HL-60 (cell line): Measurements from ENCODE around the gene ALDH9A1.

Source experiments
- DNase-seq, 2 experiments: peaks; one replicate each; pipeline ENCODE4 v3.0.0-alpha.2; 2010 to 2020; ENCODE audit warnings: low read depth in 1 of 2, low spot score in 1 of 2
- H3K27ac ChIP-seq: fragments of 250-450 bp; sonication (Bioruptor Pico); replicated peaks from 2 replicates; pipeline ENCODE4 v1.5.1; 2020; ENCODE audit warnings: mild to moderate bottlenecking, moderate library complexity
- H3K27me3 ChIP-seq: fragments of 250-450 bp; sonication (Bioruptor Pico); 2 replicates; pipeline ENCODE4 v1.5.1; 2021; ENCODE audit warnings: mild to moderate bottlenecking, moderate library complexity; ENCODE audit not compliant: insufficient read depth, poor library complexity, severe bottlenecking
- H3K4me3 ChIP-seq: replicated peaks from 2 replicates; pipeline ENCODE4 v1.5.1; 2011; ENCODE audit warnings: mild to moderate bottlenecking, control low read depth, low read length; ENCODE audit not compliant: insufficient read depth
- CTCF ChIP-seq: IDR thresholded peaks from one replicate; pipeline ENCODE4 v1.5.1; 2011; ENCODE audit warnings: low read length, control low read depth, inconsistent platforms; ENCODE audit not compliant: insufficient read depth
- GABPA ChIP-seq: IDR thresholded peaks from 2 replicates; pipeline ENCODE4 v1.6.1; 2012; ENCODE audit warnings: low read depth
- POLR2AphosphoS5 ChIP-seq: IDR thresholded peaks from 2 replicates; pipeline ENCODE4 v1.6.1; 2012; ENCODE audit warnings: low read depth
- SPI1 ChIP-seq: IDR thresholded peaks from 2 replicates; pipeline ENCODE4 v1.6.1; 2012; ENCODE audit warnings: low read depth, mild to moderate bottlenecking, borderline replicate concordance
- TF ChIP-seq, protein P1 (sequence below): IDR thresholded peaks from 2 replicates; pipeline ENCODE4 v1.6.1; 2012; ENCODE audit warnings: low read depth; ENCODE audit not compliant: insufficient replicate concordance

The ALDH9A1 gene

GRCh38 chr1:165616987-165617546 is 81.3 kb downstream of the ALDH9A1 start:
- no peak overlapping the region for H3K4me3 ChIP-seq
- TF ChIP-seq SPI1 (no peak), POLR2AphosphoS5 (no peak), GABPA (no peak), CTCF (no peak)
- TF ChIP-seq, protein P1, sequence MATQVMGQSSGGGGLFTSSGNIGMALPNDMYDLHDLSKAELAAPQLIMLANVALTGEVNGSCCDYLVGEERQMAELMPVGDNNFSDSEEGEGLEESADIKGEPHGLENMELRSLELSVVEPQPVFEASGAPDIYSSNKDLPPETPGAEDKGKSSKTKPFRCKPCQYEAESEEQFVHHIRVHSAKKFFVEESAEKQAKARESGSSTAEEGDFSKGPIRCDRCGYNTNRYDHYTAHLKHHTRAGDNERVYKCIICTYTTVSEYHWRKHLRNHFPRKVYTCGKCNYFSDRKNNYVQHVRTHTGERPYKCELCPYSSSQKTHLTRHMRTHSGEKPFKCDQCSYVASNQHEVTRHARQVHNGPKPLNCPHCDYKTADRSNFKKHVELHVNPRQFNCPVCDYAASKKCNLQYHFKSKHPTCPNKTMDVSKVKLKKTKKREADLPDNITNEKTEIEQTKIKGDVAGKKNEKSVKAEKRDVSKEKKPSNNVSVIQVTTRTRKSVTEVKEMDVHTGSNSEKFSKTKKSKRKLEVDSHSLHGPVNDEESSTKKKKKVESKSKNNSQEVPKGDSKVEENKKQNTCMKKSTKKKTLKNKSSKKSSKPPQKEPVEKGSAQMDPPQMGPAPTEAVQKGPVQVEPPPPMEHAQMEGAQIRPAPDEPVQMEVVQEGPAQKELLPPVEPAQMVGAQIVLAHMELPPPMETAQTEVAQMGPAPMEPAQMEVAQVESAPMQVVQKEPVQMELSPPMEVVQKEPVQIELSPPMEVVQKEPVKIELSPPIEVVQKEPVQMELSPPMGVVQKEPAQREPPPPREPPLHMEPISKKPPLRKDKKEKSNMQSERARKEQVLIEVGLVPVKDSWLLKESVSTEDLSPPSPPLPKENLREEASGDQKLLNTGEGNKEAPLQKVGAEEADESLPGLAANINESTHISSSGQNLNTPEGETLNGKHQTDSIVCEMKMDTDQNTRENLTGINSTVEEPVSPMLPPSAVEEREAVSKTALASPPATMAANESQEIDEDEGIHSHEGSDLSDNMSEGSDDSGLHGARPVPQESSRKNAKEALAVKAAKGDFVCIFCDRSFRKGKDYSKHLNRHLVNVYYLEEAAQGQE: no peak
- no peak for DNase-seq
- no peak overlapping the region for H3K27ac ChIP-seq
- no peaks in the 10 kb centered on the region for H3K27me3 ChIP-seq

DNA sequence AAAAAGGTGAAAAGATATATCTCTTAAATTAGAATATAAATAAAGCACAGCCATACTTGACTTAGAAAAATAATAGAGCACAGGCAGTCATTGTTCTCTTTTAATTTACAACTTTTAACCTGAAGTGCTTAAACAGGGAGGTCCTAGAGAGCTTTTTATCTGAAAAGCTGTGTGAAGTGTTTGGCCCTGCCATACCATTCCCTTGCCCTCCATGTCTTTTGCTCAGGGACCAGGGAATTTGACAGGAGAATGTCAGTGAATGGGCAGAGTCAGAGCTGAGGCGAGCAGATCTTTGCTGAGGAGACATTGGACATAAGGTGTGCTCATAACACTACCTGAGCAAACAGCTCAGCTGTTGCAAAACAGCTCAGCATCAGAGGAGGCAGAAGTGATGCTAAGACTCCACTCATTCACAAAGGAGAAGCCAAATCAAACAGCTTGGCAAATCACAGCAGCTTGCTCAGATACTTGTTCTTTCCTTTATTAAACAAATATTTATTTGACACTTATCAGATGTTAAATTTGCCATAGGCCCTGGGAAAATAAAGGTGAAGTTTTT is 82.2 kb downstream of the ALDH9A1 start:
- H3K27me3 ChIP-seq: no peaks in the 10 kb centered on the region
- H3K4me3 ChIP-seq: no peak overlapping the region
- TF ChIP-seq, protein P1: no peak
- TF ChIP-seq CTCF (no peak), SPI1 (no peak), GABPA (no peak), POLR2AphosphoS5 (no peak)
- DNase-seq: no peak
- no peak overlapping the region for H3K27ac ChIP-seq
